Panc1 (cell line): Measurements from ENCODE around the gene NSMF. TPM values are rescaled to one million over a fixed set of nuclear protein-coding genes. Genes with fewer than 3 reads are reported as not detected.
A peak's percentile ranks its signal among the peaks of the same experiment; 100 is the strongest.

Experiments
- ATAC-seq: fragments of 200-7000 bp; cut with Tn5 transposase; 2 replicates; pipeline ENCODE4 v1.9.1; 2020; ENCODE audit warnings: mild to moderate bottlenecking, moderate library complexity
- BruUV-seq: library from RNA; stranded (reverse); fragments of 400-500 nt; replicated peaks from 2 replicates; lab custom pipeline; 2021; lab: Mats Ljungman, UMichigan
- CTCF ChIA-PET: fragments of 300-600 bp; sonication (Branson Sonifier 250); formaldehyde crosslinking; loops from one replicate; lab custom pipeline; 2022; ENCODE audit warnings: antibody characterized with exemption; lab: Charles Lee
- POLR2A ChIA-PET: fragments of 300-600 bp; sonication (Branson Sonifier 250); formaldehyde crosslinking; loops from one replicate; lab custom pipeline; 2022; ENCODE audit warnings: antibody characterized with exemption; lab: Charles Lee
- DNase-seq: peaks from one replicate; pipeline ENCODE4 v3.0.0-alpha.2; 2010; ENCODE audit warnings: low read depth, low spot score
- H3K27ac ChIP-seq: 2 replicates; pipeline ENCODE4 v1.5.1; 2011; ENCODE audit warnings: mild to moderate bottlenecking, low read length, inconsistent platforms
- H3K27me3 ChIP-seq: fragments of 200-500 bp; sonication (Bioruptor generic); 2 replicates; pipeline ENCODE4 v1.6.0; 2014; ENCODE audit warnings: low read length, inconsistent platforms; ENCODE audit not compliant: control insufficient read depth, insufficient read depth
- H3K36me3 ChIP-seq: fragments of 200-500 bp; sonication (Bioruptor generic); 2 replicates; pipeline ENCODE4 v1.5.1; 2014; ENCODE audit warnings: inconsistent platforms, mild to moderate bottlenecking, low read length, moderate library complexity; ENCODE audit not compliant: control insufficient read depth, insufficient read depth
- H3K4me1 ChIP-seq: 2 replicates; pipeline ENCODE4 v1.5.1; 2011; ENCODE audit warnings: inconsistent platforms, mild to moderate bottlenecking, low read length, moderate library complexity; ENCODE audit not compliant: control insufficient read depth, insufficient read depth
- H3K4me3 ChIP-seq, 2 experiments: 2 replicates each; pipeline ENCODE4 v1.5.1; 2011 to 2012; ENCODE audit warnings: low read depth in 2 of 2, low read length in 2 of 2, mild to moderate bottlenecking in 2 of 2, inconsistent platforms in 1 of 2, moderate library complexity in 1 of 2
- H3K9me3 ChIP-seq: fragments of 200-500 bp; sonication (Bioruptor generic); 2 replicates; pipeline ENCODE4 v1.5.1; 2014; ENCODE audit warnings: low read depth, mild to moderate bottlenecking, inconsistent platforms, low read length, moderate library complexity; ENCODE audit not compliant: control insufficient read depth, insufficient read depth
- CTCF ChIP-seq: fragments of 450-650 bp; IDR thresholded peaks from 2 replicates; pipeline ENCODE4 v1.5.1; 2017; ENCODE audit warnings: mild to moderate bottlenecking
- POLR2AphosphoS5 ChIP-seq: IDR thresholded peaks from 2 replicates; pipeline ENCODE4 v1.6.1; 2012; ENCODE audit warnings: mild to moderate bottlenecking, low read depth, low read length, moderate library complexity
- REST ChIP-seq, 2 experiments: IDR thresholded peaks; 2 replicates each; pipeline ENCODE4 v1.6.1; 2011 to 2012; ENCODE audit warnings: low read depth in 2 of 2, control low read depth in 1 of 2, low read length in 1 of 2, mild to moderate bottlenecking in 1 of 2, moderate library complexity in 1 of 2; ENCODE audit not compliant: insufficient read depth in 1 of 2
- SIN3A ChIP-seq: IDR thresholded peaks from 2 replicates; pipeline ENCODE4 v1.6.1; 2012; ENCODE audit warnings: low read depth, mild to moderate bottlenecking, low read length, moderate library complexity, borderline replicate concordance; ENCODE audit not compliant: insufficient read depth
- TCF7L2 ChIP-seq: IDR thresholded peaks from 2 replicates; pipeline ENCODE4 v1.6.1; 2011; ENCODE audit warnings: mild to moderate bottlenecking, low read depth, low read length, inconsistent platforms
- in situ Hi-C: cut with HindIII; loops from 2 replicates; pipeline ENCODE4 v1.10.0; 2016; ENCODE audit warnings: low sequenced_read_pairs, low pct_unique_long_range_greater_than_20kb
- intact Hi-C: fragments of 100-400 bp; cut with micrococcal nuclease; formaldehyde crosslinking; loops from one replicate; pipeline ENCODE4 v1.10.0; 2022; ENCODE audit not compliant: unreplicated experiment
- total RNA-seq: library from RNA; stranded (reverse); gene quantifications from one replicate; pipeline ENCODE4 v1.2.1, GENCODE V29; 2021; ENCODE audit not compliant: unreplicated experiment

The NSMF gene
- total RNA-seq, 1 experiment from 2014 or later, result 40.0 TPM

GRCh38 chr9:137435980-137436760 lies 23.0 kb downstream of the NSMF start:
- POLR2A ChIA-PET, result interaction anchor here (0.6 kb wide), 1 partner anchor 69 kb away, joined by 5 read pairs; no protein-coding TSS in a partner anchor
- no peaks in the 10 kb centered on the region for H3K36me3 ChIP-seq
- in situ Hi-C loops (no loop called here), intact Hi-C loops (no loop called here)
- BruUV-seq, result no TSS peak
- no peak for DNase-seq
- TF ChIP-seq POLR2AphosphoS5, result peak; percentile 35; the same call in 1 of the 2 replicates
- no peak for TF ChIP-seq REST (IDR thresholded peaks at IDR 0.05; ENCODE audit: insufficient read depth in 1 of 2, low read depth in 2 of 2, low read length in 1 of 2)
- no peaks in the 10 kb centered on the region for H3K9me3 ChIP-seq
- CTCF ChIA-PET, result interaction anchor here (1.0 kb wide), 1 partner anchor 13 kb away, joined by 6 read pairs; the partner anchor contains the start of gene EXD3
- peak overlapping the region; percentile 65 for H3K27ac ChIP-seq
- peaks cover 6% of the 10 kb centered on the region for H3K4me1 ChIP-seq
- H3K4me3 ChIP-seq, result no peak overlapping the region
- H3K27me3 ChIP-seq, result no peaks in the 10 kb centered on the region
- ATAC-seq, result peak; percentile 83

GRCh38 chr9:137435381-137435891 lies 23.7 kb downstream of the NSMF start:
- Histone ChIP-seq H3K4me1 (peaks cover 6% of the 10 kb centered on the region), H3K36me3 (no peaks in the 10 kb centered on the region), H3K27ac (peak overlapping the region; percentile 65), H3K27me3 (no peaks in the 10 kb centered on the region), H3K4me3 (no peak overlapping the region), H3K9me3 (no peaks in the 10 kb centered on the region)
- POLR2A ChIA-PET, result interaction anchor here (0.6 kb wide), 1 partner anchor 68 kb away, joined by 5 read pairs; no protein-coding TSS in a partner anchor
- TF ChIP-seq POLR2AphosphoS5 (no peak), TCF7L2 (no peak), CTCF (no peak), REST (IDR thresholded peaks at IDR 0.05; ENCODE audit: insufficient read depth in 1 of 2, low read depth in 2 of 2, low read length in 1 of 2) (no peak), SIN3A (no peak)
- ATAC-seq (peak; percentile 13; the same call in 1 of the 2 replicates), DNase-seq (no peak)
- in situ Hi-C loops, result no loop called here
- BruUV-seq, result no TSS peak
- CTCF ChIA-PET, result interaction anchor here (0.6 kb wide), 1 partner anchor 13 kb away, joined by 6 read pairs; the partner anchor contains the start of genes EXD3 and NOXA1
- intact Hi-C loops, result no loop called here
